ENCODE results near the gene PDE4D. TPM values are rescaled to one million over a fixed set of nuclear protein-coding genes. Genes with fewer than 3 reads are reported as not detected.

Gene PDE4D
- total and polyA plus RNA-seq, 11 donors = 5.2 to 68.3 (median 42.1) TPM

- ATAC-seq = no peak
- Histone ChIP-seq H3K4me3 (no peak overlapping the region), H3K4me1 (peaks cover 0 to 12% (median 0%) of the 10 kb centered on the region in 12 donors), H3K27ac (no peak overlapping the region), H3K9me3 (no peaks in the 10 kb centered on the region), H3K27me3 (no peaks in the 10 kb centered on the region), H3K36me3 (no peaks in the 10 kb centered on the region)
- intact Hi-C loops (cut with DNase I) = loop anchor here in 8 of 10 donors (5.0 to 10.0 kb wide), 6 partner anchors 42 to 282 kb away; no protein-coding TSS in a partner anchor
- TF ChIP-seq CTCF (IDR thresholded peaks at IDR 0.05) = no peak
- no peak for TF ChIP-seq POLR2A (IDR thresholded peaks at IDR 0.05)
- WGBS, 4 donors = 67 to 95% (median 93%) methylated on average over 1 of the region's 1 CpG
- DNase-seq = no peak
These were observed 723.8 kb downstream of the PDE4D start for GRCh38 chr5:59169768-59170150.

GRCh38 chr5:59169081-59169767 lies 724.3 kb downstream of the PDE4D start:
- WGBS, 4 donors = 58 to 68% (median 64%) methylated on average over 7 of the region's 7 CpGs
- intact Hi-C loops (cut with DNase I) = loop anchor here in 3 of 10 donors (5.0 kb wide), 3 partner anchors 42 to 282 kb away; no protein-coding TSS in a partner anchor
- no peaks in the 10 kb centered on the region for H3K27me3 ChIP-seq
- H3K4me1 ChIP-seq = peaks cover 0 to 8% (median 0%) of the 10 kb centered on the region in 12 donors
- DNase-seq (no peak), ATAC-seq (peak in 2 of 4 donors; percentile 13 to 44)
- no peaks in the 10 kb centered on the region for H3K9me3 ChIP-seq
- H3K27ac ChIP-seq = no peak overlapping the region
- H3K36me3 ChIP-seq = no peaks in the 10 kb centered on the region
- TF ChIP-seq CTCF (IDR thresholded peaks at IDR 0.05) = no peak
- TF ChIP-seq POLR2A (IDR thresholded peaks at IDR 0.05) = no peak
- H3K4me3 ChIP-seq = no peak overlapping the region

GRCh38 chr5:59168067-59168466 lies 725.5 kb downstream of the PDE4D start:
- intact Hi-C loops (cut with DNase I) = loop anchor here in 3 of 10 donors (5.0 kb wide), 3 partner anchors 41 to 281 kb away; no protein-coding TSS in a partner anchor
- ATAC-seq (peak in 1 of 4 donors; percentile 16), DNase-seq (no peak)
- TF ChIP-seq POLR2A (IDR thresholded peaks at IDR 0.05) (no peak), CTCF (IDR thresholded peaks at IDR 0.05) (no peak)
- H3K36me3 ChIP-seq = no peaks in the 10 kb centered on the region
- peaks cover 0 to 5% (median 0%) of the 10 kb centered on the region in 12 donors for H3K4me1 ChIP-seq
- no peak overlapping the region for H3K27ac ChIP-seq
- 81 to 90% (median 88%) methylated on average over 6 of the region's 6 CpGs for WGBS, 4 donors
- no peaks in the 10 kb centered on the region for H3K27me3 ChIP-seq
- H3K4me3 ChIP-seq = no peak overlapping the region
- no peaks in the 10 kb centered on the region for H3K9me3 ChIP-seq

- no peak overlapping the region for H3K4me3 ChIP-seq
- H3K27ac ChIP-seq = no peak overlapping the region
- intact Hi-C loops (cut with DNase I) = no loop called here
- ATAC-seq (no peak), DNase-seq (no peak)
- no peaks in the 10 kb centered on the region for H3K9me3 ChIP-seq
- WGBS, 4 donors = 81 to 92% (median 85%) methylated on average over 7 of the region's 7 CpGs
- no peaks in the 10 kb centered on the region for H3K36me3 ChIP-seq
- peaks cover 0 to 7% (median 0%) of the 10 kb centered on the region in 12 donors for H3K4me1 ChIP-seq
- no peaks in the 10 kb centered on the region for H3K27me3 ChIP-seq
- no peak for TF ChIP-seq POLR2A (IDR thresholded peaks at IDR 0.05)
- TF ChIP-seq CTCF (IDR thresholded peaks at IDR 0.05) = no peak
These were observed 729.3 kb downstream of the PDE4D start for GRCh38 chr5:59164041-59164830.

Measured in heart left ventricle (tissue), 16 donors.